Measurements from ENCODE around the gene ADPRS.

ADPRS gene

GRCh38 chr1:36108314-36108713 is 19.6 kb downstream of the ADPRS start:
- no peak for DNase-seq (ENCODE audit: low read depth, low spot score)

- no peak for DNase-seq (ENCODE audit: low read depth, low spot score)
Measured at GRCh38 chr1:36109041-36109679, 20.5 kb downstream of the ADPRS start.

- DNase-seq (ENCODE audit: low read depth, low spot score), result no peak
Measured at GRCh38 chr1:36111151-36111550, 22.5 kb downstream of the ADPRS start.

- DNase-seq (ENCODE audit: low read depth, low spot score), result no peak
Measured at GRCh38 chr1:36112823-36113222, 24.1 kb downstream of the ADPRS start.

- DNase-seq (ENCODE audit: low read depth, low spot score), result no peak
Measured at GRCh38 chr1:36114371-36114770, 25.7 kb downstream of the ADPRS start.

- DNase-seq (ENCODE audit: low read depth, low spot score), result no peak
Measured at GRCh38 chr1:36115200-36115669, 26.5 kb downstream of the ADPRS start.

- DNase-seq (ENCODE audit: low read depth, low spot score), result no peak
Measured at GRCh38 chr1:36115931-36116330, 27.2 kb downstream of the ADPRS start.

GRCh38 chr1:36116901-36117300 is 28.2 kb downstream of the ADPRS start:
- DNase-seq (ENCODE audit: low read depth, low spot score), result no peak

- no peak for DNase-seq (ENCODE audit: low read depth, low spot score)
Measured at GRCh38 chr1:36118447-36119204, 29.9 kb downstream of the ADPRS start.

- DNase-seq (ENCODE audit: low read depth, low spot score), result no peak
Measured at GRCh38 chr1:36119456-36119855, 30.8 kb downstream of the ADPRS start.

GRCh38 chr1:36122062-36123030 is 33.7 kb downstream of the ADPRS start:
- no peak for DNase-seq (ENCODE audit: low read depth, low spot score)

GRCh38 chr1:36123356-36123755 is 34.7 kb downstream of the ADPRS start:
- no peak for DNase-seq (ENCODE audit: low read depth, low spot score)

- no peak for DNase-seq (ENCODE audit: low read depth, low spot score)
Measured at GRCh38 chr1:36124404-36125128, 35.9 kb downstream of the ADPRS start.

GRCh38 chr1:36125129-36125991 is 36.7 kb downstream of the ADPRS start, which contains the start of gene COL8A2:
TSS of gene COL8A2 (minus strand) at chr1:36125222. CDS start at chr1:36100242, 24,980 bp downstream.
- no peak for DNase-seq (ENCODE audit: low read depth, low spot score)

- DNase-seq (ENCODE audit: low read depth, low spot score), result no peak
Measured at GRCh38 chr1:36126005-36126716, 37.5 kb downstream of the ADPRS start.

GRCh38 chr1:36126797-36127500 is 38.3 kb downstream of the ADPRS start:
- DNase-seq (ENCODE audit: low read depth, low spot score), result no peak

- DNase-seq (ENCODE audit: low read depth, low spot score), result no peak
Measured at GRCh38 chr1:36128126-36128904, 39.6 kb downstream of the ADPRS start.

GRCh38 chr1:36128905-36129206 is 40.2 kb downstream of the ADPRS start:
- no peak for DNase-seq (ENCODE audit: low read depth, low spot score)

All from iPS DF 19.7 (cell line).